HG03097 (cell line): ENCODE data around the gene NAALADL1.
"Not testable (repeated sequence)": the region's sequence is repeated elsewhere in the genome, so short reads cannot be mapped to it uniquely, and the experiment has no call there.

Experiments
- ATAC-seq: cut with Tn5 transposase; IDR thresholded peaks from one replicate; pipeline ENCODE4 v1.9.1; 2021; ENCODE audit not compliant: unreplicated experiment, low FRiP score

The NAALADL1 gene

DNA sequence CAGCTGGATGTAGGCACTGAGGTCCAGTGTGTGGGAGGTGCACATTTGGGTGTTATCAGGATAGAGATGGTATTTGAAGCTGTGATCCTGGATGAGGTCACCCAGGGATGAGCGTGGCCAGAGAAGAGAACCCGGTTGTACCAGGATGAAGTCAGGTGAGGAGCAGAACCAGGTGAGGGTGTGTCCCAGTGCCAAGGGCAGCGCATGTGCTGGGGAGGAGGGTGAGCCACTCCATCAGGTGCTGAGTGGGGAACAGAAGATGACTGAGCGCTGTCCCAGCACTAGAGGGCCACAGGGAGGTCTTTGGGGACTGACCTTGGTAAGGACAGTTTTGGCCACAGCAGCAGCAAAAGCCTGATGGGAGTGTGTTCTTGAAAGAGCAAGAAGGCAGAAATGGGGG is 41.6 kb downstream of the NAALADL1 start:
- ATAC-seq, result no peak

DNA sequence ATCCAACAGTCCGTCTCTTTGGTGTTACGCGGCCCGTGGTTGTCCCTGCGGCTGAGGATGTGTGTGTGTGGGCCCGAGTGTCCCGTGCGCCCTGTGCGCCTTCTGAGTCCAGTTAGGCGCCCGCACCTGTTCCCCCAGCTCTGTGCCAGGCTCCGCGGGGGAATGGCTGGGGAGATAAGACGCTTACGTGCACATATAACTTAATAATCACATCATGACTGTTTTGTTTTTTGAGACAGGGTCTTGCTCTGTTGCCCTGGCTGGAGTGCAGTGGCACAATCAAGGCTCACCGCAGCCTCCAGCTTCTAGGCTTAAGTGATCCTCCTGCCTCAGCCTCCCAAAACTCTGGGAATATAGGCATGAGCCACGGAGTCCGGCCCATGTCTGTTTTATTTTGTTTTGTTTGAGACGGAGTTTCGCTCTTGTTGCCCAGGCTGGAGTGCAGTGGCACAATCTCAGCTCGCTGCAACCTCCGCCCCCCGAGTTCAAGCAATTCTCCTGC is 43.6 kb downstream of the NAALADL1 start:
- no peak for ATAC-seq

DNA sequence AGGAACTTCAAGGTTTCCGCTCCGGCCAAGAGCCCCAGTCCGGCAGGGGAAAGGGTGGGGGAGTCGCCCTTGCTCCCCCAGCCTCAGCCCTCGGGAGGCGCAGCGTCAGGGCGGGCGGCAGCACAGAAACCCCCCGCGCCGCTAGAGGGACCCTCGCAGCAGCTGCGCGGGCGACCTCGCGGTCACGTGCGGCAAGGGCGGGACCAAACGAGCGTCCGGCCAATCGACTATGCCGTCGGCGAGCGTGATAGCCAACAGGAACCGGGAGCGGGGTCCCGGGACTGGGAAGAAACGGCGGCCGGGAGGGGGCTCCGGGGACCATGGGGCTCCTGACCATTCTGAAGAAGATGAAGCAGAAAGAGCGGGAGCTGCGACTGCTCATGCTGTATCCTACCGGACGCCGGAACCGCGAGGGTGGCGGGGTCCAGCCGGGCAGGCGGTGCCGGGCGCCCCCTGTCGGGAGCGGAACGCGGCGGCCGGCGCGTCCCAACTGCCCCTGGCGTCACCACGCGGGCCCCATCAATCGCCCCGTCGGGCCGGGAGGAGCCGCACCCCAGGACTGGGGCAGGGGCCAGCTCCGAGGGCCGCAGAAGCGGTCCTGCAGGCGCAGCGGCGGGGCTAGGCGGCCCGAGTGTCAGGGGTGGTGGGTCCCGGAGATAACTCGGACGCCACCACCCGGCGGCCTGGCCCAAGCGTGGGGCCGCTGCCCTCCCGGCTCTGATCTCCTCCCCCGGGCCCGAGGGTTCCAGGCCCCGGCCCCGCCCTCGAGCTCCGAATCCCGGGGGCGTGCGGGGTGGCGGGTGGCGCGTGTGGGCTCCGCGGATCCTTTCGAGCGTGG is 44.2 kb downstream of the NAALADL1 start, which contains the start of gene ARL2:
ARL2 (plus strand) TSS at position 273 of the 838 bp plus-strand sequence; CDS start at position 321, 48 bp downstream.
- peak; percentile 69 for ATAC-seq

DNA sequence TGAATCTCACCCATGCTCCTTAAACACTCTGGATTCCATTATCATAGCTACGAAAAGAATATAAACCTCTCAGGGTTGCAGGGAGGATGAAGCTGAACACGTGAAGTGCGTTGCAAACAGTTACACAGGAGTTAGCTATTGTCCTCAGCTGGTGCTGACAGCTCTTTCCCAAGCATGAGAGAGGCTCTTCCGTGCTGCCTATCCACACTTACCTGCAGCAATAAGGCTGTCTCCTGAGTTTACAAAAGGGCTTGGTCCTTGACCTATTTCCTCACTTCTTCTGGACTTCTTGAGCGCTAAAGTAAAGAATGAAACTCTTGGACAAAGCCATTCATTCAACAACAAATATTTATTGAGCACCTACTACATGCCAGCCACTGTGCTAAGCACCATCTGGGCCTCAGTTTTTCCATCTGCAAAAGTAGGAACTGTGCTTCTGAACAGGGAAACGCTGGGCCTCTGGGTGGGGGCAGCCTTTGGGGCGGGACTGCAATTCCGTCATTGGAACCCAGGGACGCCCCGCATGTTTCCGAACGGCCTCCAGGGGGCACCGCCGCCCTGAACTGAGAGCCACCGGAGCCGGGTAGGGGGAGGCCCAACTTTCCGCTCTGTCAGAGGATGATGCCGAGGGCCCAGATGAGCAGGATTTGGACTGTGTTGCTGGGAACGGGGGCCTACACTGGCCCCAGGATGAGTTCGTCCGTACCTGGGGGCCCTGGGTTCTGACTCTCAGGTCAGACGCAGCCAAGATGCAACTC is 45.0 kb downstream of the NAALADL1 start:
- peak; percentile 58 for ATAC-seq

DNA sequence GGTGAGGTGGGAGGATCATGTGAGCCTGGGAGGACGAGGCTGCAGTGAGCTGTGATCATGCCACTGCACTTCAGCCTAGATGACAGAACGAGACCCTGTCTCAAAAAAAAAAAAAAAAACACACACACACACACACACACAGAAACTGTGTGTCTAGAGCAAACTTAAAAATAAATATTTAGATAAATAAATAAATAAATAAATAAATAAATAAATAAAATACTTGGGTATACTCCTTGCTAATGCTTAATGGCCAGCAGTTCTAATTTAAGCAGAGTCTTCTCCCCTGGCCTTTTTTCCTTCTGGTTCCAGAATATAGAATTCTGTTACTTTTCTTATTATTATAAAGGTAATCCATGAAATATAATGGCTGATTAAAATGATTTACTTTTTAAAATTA is 49.5 kb downstream of the NAALADL1 start:
- ATAC-seq, result no peak

DNA sequence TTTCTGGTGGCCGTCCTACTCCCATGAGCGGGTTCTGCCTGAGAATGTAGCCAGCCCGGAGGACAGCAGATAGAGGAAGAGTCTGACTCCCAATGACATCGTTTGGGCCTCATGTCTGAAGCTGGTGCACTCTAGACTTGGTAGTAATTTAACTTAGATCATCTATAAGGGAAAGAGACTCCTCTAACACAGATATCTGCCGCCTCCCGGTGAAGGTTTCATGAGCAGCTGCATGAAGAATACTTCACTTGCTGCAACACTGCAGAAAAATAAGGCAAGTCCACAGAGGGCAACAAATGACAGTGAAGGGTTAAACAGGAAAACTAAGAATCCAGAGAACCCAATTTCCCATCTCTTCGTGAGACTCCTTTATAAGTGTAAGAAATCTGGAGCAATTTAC is 50.3 kb downstream of the NAALADL1 start:
- no peak for ATAC-seq

DNA sequence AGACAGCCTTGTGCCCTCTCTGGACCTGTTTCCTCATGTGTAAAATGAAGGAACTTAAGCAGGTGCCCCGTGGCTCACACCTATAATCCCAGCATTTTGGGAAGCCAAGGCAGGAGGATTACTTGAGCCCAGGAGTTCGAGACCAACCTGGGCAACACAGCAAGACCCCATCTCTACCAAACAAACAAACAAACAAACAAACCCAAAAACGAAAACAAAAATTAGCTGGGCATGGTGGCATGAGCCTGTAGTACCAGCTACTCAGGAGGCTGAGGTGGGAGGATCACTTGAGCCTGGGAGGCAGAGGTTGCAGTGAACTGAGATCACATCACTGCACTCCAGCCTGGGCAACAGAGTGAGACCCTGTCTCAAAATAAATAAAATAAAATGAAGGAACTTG is 54.4 kb downstream of the NAALADL1 start:
- ATAC-seq, result not testable (repeated sequence)

DNA sequence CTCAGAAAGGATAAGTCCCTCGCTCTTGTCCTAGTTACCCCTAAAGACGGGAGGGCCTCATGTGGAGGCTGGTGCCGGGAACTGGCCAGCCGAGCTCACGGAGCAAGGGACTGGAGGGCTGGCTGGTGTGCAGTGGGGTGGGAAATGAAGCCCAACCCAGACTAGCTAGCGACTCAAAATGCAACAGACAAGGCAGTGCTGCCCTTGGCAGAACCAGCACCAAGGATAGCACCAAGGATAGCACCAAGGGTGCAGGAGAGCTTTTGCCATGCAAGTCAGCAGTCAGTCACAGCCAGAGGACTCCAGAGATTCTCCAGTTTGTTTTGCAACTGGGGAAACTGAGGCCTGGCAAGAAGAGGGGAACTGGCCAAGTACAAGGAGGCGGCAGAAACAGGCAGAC is 55.1 kb downstream of the NAALADL1 start:
- ATAC-seq, result no peak

DNA sequence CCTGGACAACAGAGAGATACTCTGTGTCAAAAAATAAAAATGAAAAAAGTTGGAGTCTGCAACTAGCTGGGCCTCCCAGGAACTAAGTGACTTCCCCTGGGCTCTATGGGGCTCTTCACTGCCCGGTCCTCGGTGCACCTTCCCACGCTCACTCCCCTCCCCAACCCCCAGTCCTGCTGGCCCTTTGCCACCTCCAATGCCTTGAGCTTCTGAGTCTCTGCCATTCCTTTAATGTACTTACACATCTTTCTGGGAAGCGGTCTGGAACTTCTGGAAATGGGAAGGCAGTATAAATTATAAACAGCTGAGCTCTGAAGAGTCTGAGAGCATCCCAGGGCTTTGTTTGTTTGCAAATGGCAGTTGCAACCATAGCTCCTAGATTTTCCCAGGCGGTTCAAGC is 55.6 kb downstream of the NAALADL1 start:
- no peak for ATAC-seq

DNA sequence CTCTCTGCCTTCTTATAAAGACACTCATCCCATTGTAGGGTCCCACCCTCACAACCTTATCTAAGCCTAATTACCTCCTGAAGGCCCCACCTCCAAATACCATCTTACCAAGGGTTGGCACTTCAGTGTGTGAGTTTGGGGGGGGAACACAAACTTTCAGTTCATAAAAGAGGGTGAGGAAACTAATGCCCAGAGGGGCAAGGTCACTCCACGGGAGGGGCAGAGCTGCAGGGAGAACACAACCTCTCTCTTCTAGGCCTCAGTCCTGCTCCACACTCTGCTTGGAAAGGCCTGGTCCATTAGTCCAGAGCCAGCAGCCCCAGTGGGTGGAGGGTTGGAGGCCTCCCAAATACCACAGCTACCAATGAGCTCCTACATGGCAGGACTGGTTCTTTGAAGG is 58.9 kb downstream of the NAALADL1 start:
- no peak for ATAC-seq

DNA sequence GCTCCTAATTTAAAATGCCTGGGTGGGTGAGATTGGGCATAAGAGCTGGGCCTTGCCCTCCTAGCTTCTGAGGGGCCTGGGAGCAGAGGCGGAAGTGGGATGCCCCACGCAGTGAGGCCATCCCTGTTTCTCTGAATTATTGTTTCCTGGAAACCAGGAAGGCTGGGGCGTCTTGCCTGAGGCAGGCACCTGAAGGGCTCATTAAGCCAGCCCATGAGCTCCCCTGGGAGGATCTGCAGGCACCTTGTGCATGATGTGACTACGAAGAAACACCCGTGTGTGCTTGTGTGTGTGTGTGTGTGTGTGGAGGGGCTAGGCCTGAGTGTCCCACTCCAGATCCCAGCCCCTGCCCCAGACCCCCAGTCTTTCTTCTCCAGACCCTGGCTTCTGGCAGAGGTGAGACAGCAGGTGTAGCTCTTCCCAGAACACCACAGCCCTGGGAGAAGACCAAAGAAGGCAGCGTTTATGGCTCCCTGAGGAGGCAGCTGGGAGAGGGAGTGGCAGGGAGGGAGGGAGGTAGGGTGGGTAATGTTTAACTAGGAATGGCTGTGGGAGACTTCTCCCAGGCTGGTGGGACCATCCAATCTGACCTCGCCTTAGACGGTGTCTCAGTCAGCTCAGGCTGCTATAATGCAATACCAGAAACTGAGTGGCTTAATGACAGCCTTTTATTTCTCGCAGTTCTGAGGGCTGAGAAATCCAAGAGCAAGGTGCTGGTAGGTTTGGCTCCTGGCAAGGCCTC is 59.5 kb downstream of the NAALADL1 start:
- ATAC-seq, result no peak

DNA sequence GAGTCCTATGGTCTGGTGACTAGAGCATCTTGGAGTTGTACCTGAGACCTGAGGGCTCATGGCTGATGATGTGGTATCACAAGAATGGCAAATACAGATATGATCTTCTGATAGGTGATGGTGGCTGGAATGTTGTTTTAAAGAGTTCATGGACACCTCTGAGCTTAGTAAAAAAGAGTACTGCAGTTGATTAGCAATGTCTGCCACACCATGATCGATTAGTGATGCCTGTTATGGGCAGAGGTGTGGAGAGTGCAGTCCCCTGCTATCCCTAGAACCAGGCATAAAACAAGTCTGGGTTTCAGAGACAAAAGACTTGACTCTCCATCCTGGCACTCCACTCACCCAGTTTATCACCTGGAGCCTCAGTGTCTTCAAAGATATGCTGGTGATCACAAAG is 60.2 kb downstream of the NAALADL1 start:
- ATAC-seq, result no peak

DNA sequence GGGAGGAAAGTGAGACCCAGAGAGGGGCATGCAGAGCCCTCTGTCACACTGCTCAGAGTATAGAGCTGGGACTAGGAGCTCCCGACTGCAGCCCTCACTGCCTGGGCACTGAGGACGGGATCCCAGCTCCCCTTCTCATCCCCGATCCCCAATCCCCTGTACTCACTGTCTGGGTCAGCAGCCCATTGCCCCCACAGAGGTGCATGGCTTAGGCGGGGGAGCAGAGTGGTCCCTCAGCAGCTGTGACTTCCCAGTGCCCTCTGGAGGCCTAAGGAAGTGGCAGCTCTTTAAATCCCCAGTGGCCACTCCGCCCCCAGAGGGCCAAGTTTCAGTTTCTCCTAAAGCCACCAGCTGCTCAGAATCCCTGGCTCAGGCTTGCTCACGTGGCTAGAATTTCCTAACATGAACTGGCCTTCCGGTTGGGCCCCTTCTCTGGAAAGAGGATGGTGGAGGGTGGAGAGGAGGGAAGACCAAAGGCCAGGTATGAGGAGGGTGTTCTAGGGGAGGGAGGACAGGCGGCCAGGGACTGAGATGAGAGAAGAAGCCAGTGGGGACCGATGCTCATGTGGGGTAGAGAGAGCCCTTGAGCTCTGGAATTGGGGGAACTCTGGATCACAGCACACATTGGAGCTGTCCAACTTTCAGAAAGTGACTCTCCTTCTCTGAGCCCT is 61.5 kb downstream of the NAALADL1 start, which contains the start of gene BATF2:
BATF2 (minus strand) TSS at position 262 of the 671 bp plus-strand sequence; CDS start at position 205, 57 bp downstream.
- no peak for ATAC-seq

DNA sequence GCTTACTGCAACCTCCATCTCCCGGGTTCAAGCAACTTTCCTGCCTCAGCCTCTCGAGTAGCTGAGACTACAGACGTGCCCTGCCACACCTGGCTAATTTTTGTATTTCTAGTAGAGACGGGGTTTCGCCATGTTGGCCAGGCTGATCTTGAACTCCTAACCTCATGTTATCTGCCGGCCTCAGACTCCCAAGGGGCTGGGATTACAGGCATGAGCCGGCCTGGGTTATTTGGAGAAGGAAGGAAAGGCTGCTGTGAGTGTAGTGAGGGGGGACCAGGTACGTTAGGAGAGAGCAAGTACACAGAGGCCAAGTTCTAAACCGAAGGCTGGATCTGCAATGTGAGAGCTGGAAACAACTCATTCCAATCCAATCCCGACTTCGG is 62.0 kb downstream of the NAALADL1 start:
- no peak for ATAC-seq
